PC-3 (cell line): ENCODE measurements around the gene ETV7.

Experiments
- CTCF ChIP-seq: fragments of 300-600 bp; sonication (generic); conservative IDR thresholded peaks from 2 replicates; pipeline ENCODE4 v1.5.1; 2017; ENCODE audit warnings: antibody characterized with exemption, low read depth, mild to moderate bottlenecking, low read length
- EZH2 ChIP-seq: fragments of 300-600 bp; sonication (generic); IDR thresholded peaks from one replicate; pipeline ENCODE4 v1.6.1; 2017; ENCODE audit warnings: antibody characterized with exemption, mild to moderate bottlenecking, low read length; ENCODE audit not compliant: unreplicated experiment
- EZH2phosphoT487 ChIP-seq: fragments of 300-600 bp; sonication (generic); IDR thresholded peaks from 2 replicates; pipeline ENCODE4 v1.6.1; 2018; ENCODE audit warnings: mild to moderate bottlenecking, antibody characterized with exemption, low read length, borderline replicate concordance

GRCh38 chr6:36361071-36361470 lies 26.4 kb downstream of the ETV7 start:
- TF ChIP-seq CTCF = no peak
- TF ChIP-seq EZH2phosphoT487 = no peak
- TF ChIP-seq EZH2 = no peak
